Chondrocyte (in vitro differentiated cells): Measurements from ENCODE around the gene ALDOA. TPM values are rescaled to one million over a fixed set of nuclear protein-coding genes. Genes with fewer than 3 reads are reported as not detected.

Experiments
- DNase-seq: peaks from one replicate; pipeline ENCODE4 v3.0.0; 2021; ENCODE audit warnings: mixed read lengths, low spot score
- H3K27ac Mint-ChIP-seq: one replicate; pipeline ENCODE4 v1.8.0; 2021; ENCODE audit warnings: mild to moderate bottlenecking, moderate library complexity, mixed read lengths; ENCODE audit not compliant: unreplicated experiment
- H3K27me3 Mint-ChIP-seq: 2 replicates; pipeline ENCODE4 v1.8.0; 2021; ENCODE audit warnings: low read depth, mixed read lengths
- H3K36me3 Mint-ChIP-seq: 2 replicates; pipeline ENCODE4 v1.8.0; 2021; ENCODE audit warnings: low read depth, mixed read lengths
- H3K4me1 Mint-ChIP-seq: 2 replicates; pipeline ENCODE4 v1.8.0; 2021; ENCODE audit warnings: low read depth, mild to moderate bottlenecking, mixed read lengths
- H3K4me3 Mint-ChIP-seq: one replicate; pipeline ENCODE4 v1.8.0; 2021; ENCODE audit warnings: mild to moderate bottlenecking, moderate library complexity, mixed read lengths; ENCODE audit not compliant: unreplicated experiment
- H3K9me3 Mint-ChIP-seq: 2 replicates; pipeline ENCODE4 v1.8.0; 2021; ENCODE audit warnings: low read depth, mixed read lengths
- CTCF ChIP-seq: fragments of 200-600 bp; sonication (generic); IDR thresholded peaks from 2 replicates; pipeline ENCODE4 v1.5.0; 2021; ENCODE audit warnings: antibody characterized with exemption, mild to moderate bottlenecking, moderate library complexity
- total RNA-seq: library from RNA; stranded (reverse); gene quantifications from 3 replicates; pipeline ENCODE4 v1.2.1, GENCODE V29; 2021

The ALDOA gene
- total RNA-seq, 1 donor from 2014 or later = 1,094 TPM

- H3K9me3 Mint-ChIP-seq = peaks cover under 1% of the 10 kb centered on the region
- H3K36me3 Mint-ChIP-seq = no peaks in the 10 kb centered on the region
- H3K27me3 Mint-ChIP-seq = no peaks in the 10 kb centered on the region
- TF ChIP-seq CTCF = peak; percentile 36
- H3K4me1 Mint-ChIP-seq = peaks cover 48% of the 10 kb centered on the region
- peak overlapping the region; percentile 80 for H3K4me3 Mint-ChIP-seq
- DNase-seq = no peak
- H3K27ac Mint-ChIP-seq = peak overlapping the region; percentile 71
These were observed 26.9 kb downstream of the ALDOA start for GRCh38 chr16:30092373-30093010.

- no peak for TF ChIP-seq CTCF
- H3K36me3 Mint-ChIP-seq = peaks cover 2% of the 10 kb centered on the region
- peaks cover 3% of the 10 kb centered on the region for H3K9me3 Mint-ChIP-seq
- peak overlapping the region; percentile 75 for H3K4me3 Mint-ChIP-seq
- no peaks in the 10 kb centered on the region for H3K27me3 Mint-ChIP-seq
- H3K4me1 Mint-ChIP-seq = peaks cover 42% of the 10 kb centered on the region
- peak overlapping the region; percentile 4 for H3K27ac Mint-ChIP-seq
- DNase-seq = no peak
These were observed 29.1 kb downstream of the ALDOA start for GRCh38 chr16:30094541-30095165.

- H3K27me3 Mint-ChIP-seq = no peaks in the 10 kb centered on the region
- peaks cover 3% of the 10 kb centered on the region for H3K9me3 Mint-ChIP-seq
- TF ChIP-seq CTCF = no peak
- H3K27ac Mint-ChIP-seq = peak overlapping the region; percentile 79
- H3K4me3 Mint-ChIP-seq = peak overlapping the region; percentile 75
- no peak for DNase-seq
- H3K36me3 Mint-ChIP-seq = peaks cover 2% of the 10 kb centered on the region
- H3K4me1 Mint-ChIP-seq = peaks cover 35% of the 10 kb centered on the region
These were observed 29.9 kb downstream of the ALDOA start for GRCh38 chr16:30095166-30096078.

GRCh38 chr16:30096105-30096861 is 30.7 kb downstream of the ALDOA start, which contains the start of gene YPEL3:
TSS of gene YPEL3 (minus strand) at chr16:30096213. CDS start at chr16:30095482, 731 bp downstream.
- Mint-ChIP-seq H3K4me3 (peak within 1 kb of the TSS; percentile 82), H3K27ac (peak within 1 kb of the TSS; percentile 95), H3K36me3 (peaks cover 2% of the 10 kb centered on the region), H3K9me3 (peaks cover 3% of the 10 kb centered on the region), H3K27me3 (no peaks in the 10 kb centered on the region), H3K4me1 (peaks cover 34% of the 10 kb centered on the region)
- no peak for DNase-seq
- TF ChIP-seq CTCF = no peak
